Measurements from ENCODE around the gene NUP88.

Gene NUP88

DNA sequence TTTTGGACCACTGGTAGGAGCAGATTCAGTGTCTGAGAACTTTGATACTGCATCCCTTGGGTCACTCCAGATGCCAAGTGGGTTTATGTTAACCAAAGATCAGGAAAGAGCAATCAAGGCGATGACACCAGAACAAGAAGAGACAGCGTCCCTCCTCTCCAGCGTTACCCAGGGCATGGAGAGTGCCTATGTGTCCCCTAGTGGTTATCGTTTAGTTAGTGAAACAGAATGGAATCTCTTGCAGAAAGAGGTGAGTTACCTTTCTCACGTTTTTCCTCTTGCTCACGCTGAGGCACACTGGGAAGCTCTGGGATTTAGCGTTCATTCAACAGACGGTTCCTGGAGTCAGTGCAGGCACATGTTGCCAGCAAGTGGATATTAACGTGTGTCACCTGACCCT lies 58.0 kb downstream of the NUP88 start:
- in situ Hi-C loops (cut with MboI; ENCODE audit: low sequenced_read_pairs): no loop called here

DNA sequence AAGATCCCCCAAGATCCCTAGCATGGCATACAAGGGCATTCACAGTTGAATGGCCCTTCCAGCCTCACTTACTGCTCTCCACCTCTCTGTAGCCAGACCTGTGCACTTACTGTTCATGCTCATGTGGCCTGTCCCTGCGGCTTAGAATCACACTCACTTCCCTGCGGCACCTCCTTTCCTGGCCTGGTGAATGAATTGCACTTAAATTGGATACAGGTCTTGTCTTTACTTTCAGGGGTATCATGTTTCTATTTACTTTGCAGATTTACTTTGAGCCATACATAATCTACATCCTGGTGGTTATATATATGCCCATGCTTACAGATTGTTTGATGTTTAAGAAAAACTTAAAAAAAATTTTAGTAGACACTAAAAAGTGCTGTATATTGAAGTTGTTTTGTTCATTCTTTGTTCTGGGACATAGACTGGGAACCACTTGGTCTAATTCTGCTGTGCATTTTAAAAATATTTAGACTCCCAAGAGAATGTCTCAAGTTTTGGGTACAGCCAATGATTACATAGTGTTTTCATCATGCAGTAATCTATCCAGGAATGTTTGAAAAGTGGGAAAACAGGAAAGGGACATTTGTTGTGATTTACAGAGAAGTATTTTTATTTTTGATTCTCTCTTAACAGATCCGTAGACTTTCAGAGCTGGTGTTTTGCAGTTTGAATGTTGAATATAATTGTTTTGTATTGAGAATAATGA lies 63.9 kb downstream of the NUP88 start:
- in situ Hi-C loops (cut with MboI; ENCODE audit: low sequenced_read_pairs): no loop called here

- in situ Hi-C loops (cut with MboI; ENCODE audit: low sequenced_read_pairs): no loop called here
Observed at GRCh38 chr17:5354886-5355415, 64.5 kb downstream of the NUP88 start.

DNA sequence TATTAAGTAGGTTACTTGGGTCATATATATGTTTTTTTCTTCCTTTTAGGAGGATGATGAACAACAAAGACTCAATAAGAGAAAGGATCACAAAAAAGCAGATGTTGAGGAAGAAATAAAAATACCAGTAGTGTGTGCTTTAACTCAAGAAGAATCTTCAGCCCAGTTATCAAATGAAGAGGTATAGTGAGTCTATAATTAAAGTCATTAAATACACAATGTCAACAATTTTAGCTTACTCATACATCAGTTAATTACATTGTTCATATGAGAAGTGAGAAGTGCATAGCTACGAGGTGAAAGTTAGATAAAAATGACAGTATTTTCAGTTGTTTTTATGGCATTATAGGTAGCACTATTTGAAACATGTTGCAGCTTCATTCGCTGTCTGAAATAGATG lies 65.2 kb downstream of the NUP88 start:
- in situ Hi-C loops (cut with MboI; ENCODE audit: low sequenced_read_pairs): no loop called here

DNA sequence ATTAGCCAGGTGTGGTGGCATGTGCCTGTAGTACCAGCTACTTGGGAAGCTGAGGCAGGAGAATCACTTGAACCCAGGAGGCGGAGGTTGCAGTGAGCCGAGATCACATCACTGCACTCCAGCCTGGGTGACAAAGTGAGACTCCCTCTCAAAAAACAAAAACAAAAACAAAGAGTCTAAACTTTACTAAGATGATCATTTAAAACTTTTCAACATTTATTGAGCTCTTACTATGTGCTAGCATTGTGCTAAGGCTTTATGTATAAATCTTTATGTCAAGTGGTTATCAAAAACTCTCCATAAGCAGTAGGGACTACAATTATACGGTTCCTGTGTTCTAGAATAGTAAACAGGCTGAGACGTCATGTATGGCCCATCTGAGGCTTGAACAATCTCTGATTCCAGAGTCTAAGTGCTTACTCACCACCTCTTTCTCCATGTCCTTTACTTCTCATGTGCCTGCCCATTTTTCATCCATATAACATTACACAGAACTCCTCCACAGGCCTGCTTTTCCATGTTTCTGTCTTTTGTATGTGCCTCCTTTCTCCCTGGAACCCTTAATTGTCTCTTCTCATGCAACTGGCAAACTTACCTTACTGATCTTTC lies 66.7 kb downstream of the NUP88 start:
- in situ Hi-C loops (cut with MboI; ENCODE audit: low sequenced_read_pairs): no loop called here

DNA sequence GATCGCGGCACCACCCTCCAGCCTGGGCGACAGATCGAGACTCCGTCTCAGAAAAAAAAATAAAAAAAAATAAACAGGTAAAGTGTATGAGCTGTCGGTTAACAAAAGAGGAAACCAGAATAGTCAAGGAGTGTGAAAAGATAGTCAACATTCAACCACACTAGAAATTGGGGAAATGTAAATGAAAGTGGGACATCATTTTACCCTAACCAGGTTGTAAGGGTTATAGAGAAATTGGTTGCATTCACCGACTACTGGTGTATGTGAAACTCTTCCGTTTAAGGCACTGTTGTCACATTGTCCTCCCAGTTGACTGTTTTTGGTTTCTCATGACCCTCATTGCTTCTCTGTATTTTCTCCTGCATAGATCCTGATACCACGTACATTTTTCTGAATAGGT lies 74.5 kb downstream of the NUP88 start:
- in situ Hi-C loops (cut with MboI; ENCODE audit: low sequenced_read_pairs): no loop called here
